CD4-positive, alpha-beta T cell treated with Interleukin-17A for 1 hour (primary cell): Measurements from ENCODE around the gene SLAIN2.
A peak's percentile ranks its signal among the peaks of the same experiment; 100 is the strongest.

Experiments used
- DNase-seq: peaks from one replicate; pipeline ENCODE4 v3.0.0-alpha.2; 2020

The SLAIN2 gene

GRCh38 chr4:48334900-48335384 lies 6.4 kb upstream of the SLAIN2 start:
- no peak for DNase-seq

GRCh38 chr4:48336146-48336870 lies 5.0 kb upstream of the SLAIN2 start:
- DNase-seq, result no peak

GRCh38 chr4:48337731-48338130 lies 3.6 kb upstream of the SLAIN2 start:
- DNase-seq, result no peak

GRCh38 chr4:48339642-48340041 lies 1.7 kb upstream of the SLAIN2 start:
- DNase-seq, result no peak

GRCh38 chr4:48340276-48340964 lies 909 bp upstream of the SLAIN2 start:
- DNase-seq, result no peak

- peak; percentile 50 for DNase-seq
Measured at GRCh38 chr4:48341776-48342605, 662 bp downstream of the SLAIN2 start.

GRCh38 chr4:48342606-48342880 lies 1.2 kb downstream of the SLAIN2 start:
- DNase-seq, result no peak

GRCh38 chr4:48343035-48343434 lies 1.7 kb downstream of the SLAIN2 start:
- DNase-seq, result no peak

- no peak for DNase-seq
Measured at GRCh38 chr4:48343551-48343950, 2.2 kb downstream of the SLAIN2 start.

GRCh38 chr4:48345542-48345941 lies 4.2 kb downstream of the SLAIN2 start:
- no peak for DNase-seq

GRCh38 chr4:48346594-48346993 lies 5.3 kb downstream of the SLAIN2 start:
- DNase-seq, result no peak

GRCh38 chr4:48347282-48347921 lies 6.1 kb downstream of the SLAIN2 start:
- DNase-seq, result no peak

- no peak for DNase-seq
Measured at GRCh38 chr4:48350871-48351270, 9.5 kb downstream of the SLAIN2 start.

- DNase-seq, result no peak
Measured at GRCh38 chr4:48352793-48353192, 11.5 kb downstream of the SLAIN2 start.

- DNase-seq, result no peak
Measured at GRCh38 chr4:48356355-48356754, 15.0 kb downstream of the SLAIN2 start.

- no peak for DNase-seq
Measured at GRCh38 chr4:48360285-48361011, 19.1 kb downstream of the SLAIN2 start.

- no peak for DNase-seq
Measured at GRCh38 chr4:48361012-48361400, 19.7 kb downstream of the SLAIN2 start.

GRCh38 chr4:48366611-48367010 lies 25.3 kb downstream of the SLAIN2 start:
- no peak for DNase-seq

GRCh38 chr4:48367016-48367415 lies 25.7 kb downstream of the SLAIN2 start:
- DNase-seq, result no peak

GRCh38 chr4:48368389-48368788 lies 27.1 kb downstream of the SLAIN2 start:
- no peak for DNase-seq

GRCh38 chr4:48369248-48369647 lies 27.9 kb downstream of the SLAIN2 start:
- no peak for DNase-seq

GRCh38 chr4:48369771-48370170 lies 28.4 kb downstream of the SLAIN2 start:
- DNase-seq, result no peak
